GM10847 (cell line): Measurements from ENCODE around the gene SEMA6D.

ENCODE experiments used
- POLR2A ChIP-seq: IDR thresholded peaks from 2 replicates; pipeline ENCODE4 v1.6.1; 2011; ENCODE audit not compliant: insufficient read length; ENCODE audit errors: extremely low read depth

SEMA6D gene

GRCh38 chr15:47731230-47731629, 13.9 kb downstream of the SEMA6D start:
- no peak for TF ChIP-seq POLR2A

GRCh38 chr15:47732248-47732647, 14.9 kb downstream of the SEMA6D start:
- no peak for TF ChIP-seq POLR2A

GRCh38 chr15:47733085-47733484, 15.8 kb downstream of the SEMA6D start:
- no peak for TF ChIP-seq POLR2A

- TF ChIP-seq POLR2A, result no peak
These were observed 19.0 kb downstream of the SEMA6D start for GRCh38 chr15:47736143-47736786.

GRCh38 chr15:47737477-47737876, 20.2 kb downstream of the SEMA6D start:
- no peak for TF ChIP-seq POLR2A

- no peak for TF ChIP-seq POLR2A
These were observed 23.8 kb downstream of the SEMA6D start for GRCh38 chr15:47741082-47741481.

- no peak for TF ChIP-seq POLR2A
These were observed 24.6 kb downstream of the SEMA6D start for GRCh38 chr15:47741907-47742306.

- TF ChIP-seq POLR2A, result no peak
These were observed 25.0 kb downstream of the SEMA6D start for GRCh38 chr15:47742334-47742733.

GRCh38 chr15:47742742-47743141, 25.4 kb downstream of the SEMA6D start:
- TF ChIP-seq POLR2A, result no peak

- no peak for TF ChIP-seq POLR2A
These were observed 26.1 kb downstream of the SEMA6D start for GRCh38 chr15:47743385-47743784.

GRCh38 chr15:47743886-47744285, 26.6 kb downstream of the SEMA6D start:
- TF ChIP-seq POLR2A, result no peak

- no peak for TF ChIP-seq POLR2A
These were observed 27.2 kb downstream of the SEMA6D start for GRCh38 chr15:47744496-47744895.

GRCh38 chr15:47744973-47745372, 27.7 kb downstream of the SEMA6D start:
- TF ChIP-seq POLR2A, result no peak

GRCh38 chr15:47746516-47746915, 29.2 kb downstream of the SEMA6D start:
- TF ChIP-seq POLR2A, result no peak

GRCh38 chr15:47750030-47750739, 32.9 kb downstream of the SEMA6D start:
- no peak for TF ChIP-seq POLR2A

GRCh38 chr15:47750740-47751262, 33.5 kb downstream of the SEMA6D start:
- no peak for TF ChIP-seq POLR2A
